Mucosa of descending colon (tissue), 3 donors: Measurements from ENCODE around the gene CCDC81. TPM values are rescaled to one million over a fixed set of nuclear protein-coding genes. Genes with fewer than 3 reads are reported as not detected.
"Not testable (repeated sequence)": the region's sequence is repeated elsewhere in the genome, so short reads cannot be mapped to it uniquely, and the experiment has no call there.

Experiments used
- ATAC-seq: fragments of 200-7000 bp; cut with Tn5 transposase; one replicate; pipeline ENCODE4 v1.9.1; 2020; ENCODE audit warnings: mild to moderate bottlenecking, moderate library complexity
- DNase-seq, 3 donors: peaks; one replicate each; pipeline ENCODE4 v3.0.0-alpha.2; 2020
- H3K36me3 ChIP-seq: fragments of 200-600 bp; one replicate; pipeline ENCODE4 v1.8.0; 2021; ENCODE audit warnings: low read depth, mild to moderate bottlenecking
- H3K4me1 ChIP-seq: fragments of 200-600 bp; one replicate; pipeline ENCODE4 v1.8.0; 2021; ENCODE audit warnings: low read depth, mild to moderate bottlenecking
- H3K4me3 ChIP-seq: fragments of 200-600 bp; one replicate; pipeline ENCODE4 v1.8.0; 2021; ENCODE audit warnings: mild to moderate bottlenecking
- H3K9me3 ChIP-seq: fragments of 200-600 bp; one replicate; pipeline ENCODE4 v1.8.0; 2021; ENCODE audit warnings: mild to moderate bottlenecking
- intact Hi-C, 2 donors: fragments of 100-400 bp; cut with DNase I in 1 of 2; cut with micrococcal nuclease in 1 of 2; formaldehyde crosslinking; loops; one replicate each; pipeline versions ENCODE4 v1.11.0 to v1.11.1; 2022; cut with DNase I, micrococcal nuclease
- total RNA-seq, 3 donors: library from RNA; stranded (reverse); fragmentation: NEBNext Ultra II Directional in 2 of 3; extraction: Animal tissue kit (Norgen Biotek cat#: 25700) in 2 of 3; gene quantifications; one replicate each; pipeline versions ENCODE4 v1.2.1 to v1.2.4, GENCODE V29; 2021 to 2023
- TF ChIP-seq, protein P1 (sequence below): fragments of 200-600 bp; IDR thresholded peaks from one replicate; pipeline ENCODE4 v1.8.0; 2022; ENCODE audit warnings: antibody characterized with exemption, mild to moderate bottlenecking
- donor health status: DM: no; HTN: no; CAD: no; lungs with moderate emphysema.
- donor health status: DM: no; HTN: no; CAD: no.
- donor health status: DM: no; HTN: yes; CAD: no.

The CCDC81 gene
- total RNA-seq, 3 donors from 2014 or later = 0.60 to 0.73 (median 0.61) TPM

DNA sequence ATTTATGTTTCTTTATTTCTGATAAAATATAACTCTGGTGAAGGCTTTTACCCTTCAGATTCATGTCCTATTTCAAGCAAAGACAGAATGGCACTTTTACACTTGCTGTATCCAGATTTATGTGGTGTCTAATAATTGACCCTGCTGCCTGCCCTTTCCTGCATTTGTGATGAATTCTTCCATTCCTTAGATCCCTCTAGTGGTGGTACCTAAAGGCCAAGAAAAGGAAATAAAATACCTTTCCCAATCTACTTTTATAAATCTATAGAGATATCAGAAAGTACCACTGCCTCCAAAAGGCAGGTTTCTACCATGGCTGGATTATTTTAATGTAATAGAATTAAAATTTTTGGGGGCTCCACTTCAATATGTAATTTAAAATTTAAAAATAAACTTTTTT is 34.2 kb downstream of the CCDC81 start:
- ATAC-seq = no peak
- no peaks in the 10 kb centered on the region for H3K4me1 ChIP-seq
- H3K36me3 ChIP-seq = no peaks in the 10 kb centered on the region
- TF ChIP-seq, protein P1, sequence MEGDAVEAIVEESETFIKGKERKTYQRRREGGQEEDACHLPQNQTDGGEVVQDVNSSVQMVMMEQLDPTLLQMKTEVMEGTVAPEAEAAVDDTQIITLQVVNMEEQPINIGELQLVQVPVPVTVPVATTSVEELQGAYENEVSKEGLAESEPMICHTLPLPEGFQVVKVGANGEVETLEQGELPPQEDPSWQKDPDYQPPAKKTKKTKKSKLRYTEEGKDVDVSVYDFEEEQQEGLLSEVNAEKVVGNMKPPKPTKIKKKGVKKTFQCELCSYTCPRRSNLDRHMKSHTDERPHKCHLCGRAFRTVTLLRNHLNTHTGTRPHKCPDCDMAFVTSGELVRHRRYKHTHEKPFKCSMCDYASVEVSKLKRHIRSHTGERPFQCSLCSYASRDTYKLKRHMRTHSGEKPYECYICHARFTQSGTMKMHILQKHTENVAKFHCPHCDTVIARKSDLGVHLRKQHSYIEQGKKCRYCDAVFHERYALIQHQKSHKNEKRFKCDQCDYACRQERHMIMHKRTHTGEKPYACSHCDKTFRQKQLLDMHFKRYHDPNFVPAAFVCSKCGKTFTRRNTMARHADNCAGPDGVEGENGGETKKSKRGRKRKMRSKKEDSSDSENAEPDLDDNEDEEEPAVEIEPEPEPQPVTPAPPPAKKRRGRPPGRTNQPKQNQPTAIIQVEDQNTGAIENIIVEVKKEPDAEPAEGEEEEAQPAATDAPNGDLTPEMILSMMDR = no peak
- intact Hi-C loops = no loop called here
- DNase-seq = no peak
- H3K4me3 ChIP-seq = no peak overlapping the region
- H3K9me3 ChIP-seq = no peaks in the 10 kb centered on the region

DNA sequence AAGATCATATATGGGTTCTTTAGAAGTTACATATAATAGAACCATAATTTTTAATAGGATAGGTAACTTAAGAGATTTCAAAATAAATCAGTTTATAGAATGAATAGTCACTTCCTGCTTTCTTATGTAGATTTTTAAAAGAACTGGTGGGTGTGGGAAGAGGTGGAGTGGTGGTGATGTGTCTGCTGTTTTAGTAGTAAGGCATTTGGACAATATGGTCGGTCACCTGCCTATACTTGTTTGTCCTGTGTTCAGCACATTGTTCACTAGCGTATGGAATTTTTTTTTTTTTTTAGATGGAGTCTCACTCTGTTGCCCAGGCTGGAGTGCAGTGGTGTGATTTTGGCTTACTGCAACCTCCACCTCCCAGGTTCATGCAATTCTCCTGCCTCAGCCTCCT is 39.3 kb downstream of the CCDC81 start:
- intact Hi-C loops = no loop called here
- Histone ChIP-seq H3K4me3 (no peak overlapping the region), H3K4me1 (no peaks in the 10 kb centered on the region), H3K9me3 (no peaks in the 10 kb centered on the region), H3K36me3 (no peaks in the 10 kb centered on the region)
- ATAC-seq = no peak
- TF ChIP-seq, protein P1 = no peak
- DNase-seq = no peak

DNA sequence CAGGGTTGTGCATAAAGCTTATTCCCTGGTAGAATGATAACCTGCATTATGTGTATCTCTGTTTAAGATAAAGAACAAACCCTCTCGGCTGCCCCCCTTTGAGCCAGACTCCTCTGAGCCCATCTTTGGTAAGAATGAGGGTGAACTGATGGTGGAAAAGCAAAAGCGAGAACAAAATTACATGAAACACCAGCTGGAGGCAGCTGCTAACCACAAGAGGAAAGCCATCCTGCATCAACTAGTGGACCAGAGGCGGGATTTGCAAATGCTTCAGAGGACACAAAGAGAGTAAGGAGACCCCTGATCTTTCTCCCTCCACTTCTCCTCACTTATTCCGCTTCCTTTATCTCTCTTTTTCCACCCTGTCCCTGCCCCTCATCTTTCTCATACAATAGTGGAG is 40.3 kb downstream of the CCDC81 start:
- TF ChIP-seq, protein P1 = no peak

DNA sequence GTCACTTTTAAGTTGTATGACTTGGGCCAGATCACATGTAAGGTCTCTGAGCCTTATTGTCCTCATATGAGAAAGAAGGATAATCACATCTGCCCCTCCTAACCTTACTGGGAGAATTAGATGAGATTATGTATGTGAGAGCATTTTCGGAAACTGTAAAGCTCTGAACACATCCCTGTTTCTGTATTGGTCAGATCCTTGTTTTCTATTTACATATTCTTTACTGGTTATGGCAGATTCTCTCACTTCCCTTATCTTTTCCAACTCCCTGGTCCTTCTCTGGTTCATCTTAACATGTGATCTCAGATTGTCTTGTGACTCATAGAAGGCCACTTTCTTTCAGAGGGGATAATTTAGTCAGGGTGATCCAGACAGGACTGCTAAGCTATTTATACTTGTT is 41.8 kb downstream of the CCDC81 start:
- DNase-seq = no peak
- TF ChIP-seq, protein P1 = no peak
- no peak for ATAC-seq
- H3K4me3 ChIP-seq = no peak overlapping the region
- H3K36me3 ChIP-seq = no peaks in the 10 kb centered on the region
- no peaks in the 10 kb centered on the region for H3K4me1 ChIP-seq
- intact Hi-C loops = no loop called here
- H3K9me3 ChIP-seq = no peaks in the 10 kb centered on the region

More for the DNA sequence above, 40.3 kb downstream of the CCDC81 start:
- H3K36me3 ChIP-seq = no peaks in the 10 kb centered on the region
- no peak for ATAC-seq
- H3K4me1 ChIP-seq = no peaks in the 10 kb centered on the region
- H3K9me3 ChIP-seq = no peaks in the 10 kb centered on the region
- H3K4me3 ChIP-seq = no peak overlapping the region
- intact Hi-C loops = no loop called here
- DNase-seq = no peak

DNA sequence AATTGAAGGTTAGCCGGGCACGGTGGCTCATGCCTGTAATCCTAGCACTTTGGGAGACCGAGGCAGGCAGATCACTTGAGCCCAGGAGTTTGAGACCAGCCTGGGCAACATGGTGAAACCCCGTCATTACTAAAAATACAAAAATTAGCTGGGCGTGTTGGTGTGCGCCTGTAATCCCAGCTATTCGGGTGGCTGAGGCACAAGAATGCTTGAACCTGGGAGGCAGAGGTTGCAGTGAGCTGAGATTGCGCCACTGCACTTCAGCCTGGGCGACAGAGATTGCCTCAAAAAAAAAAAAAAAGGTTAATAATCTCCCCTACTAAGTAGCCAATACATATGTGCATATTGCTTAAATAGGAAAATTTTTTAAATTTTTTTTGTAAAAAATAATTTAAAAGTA is 42.3 kb downstream of the CCDC81 start:
- intact Hi-C loops, ATAC-seq: not testable (repeated sequence)

DNA sequence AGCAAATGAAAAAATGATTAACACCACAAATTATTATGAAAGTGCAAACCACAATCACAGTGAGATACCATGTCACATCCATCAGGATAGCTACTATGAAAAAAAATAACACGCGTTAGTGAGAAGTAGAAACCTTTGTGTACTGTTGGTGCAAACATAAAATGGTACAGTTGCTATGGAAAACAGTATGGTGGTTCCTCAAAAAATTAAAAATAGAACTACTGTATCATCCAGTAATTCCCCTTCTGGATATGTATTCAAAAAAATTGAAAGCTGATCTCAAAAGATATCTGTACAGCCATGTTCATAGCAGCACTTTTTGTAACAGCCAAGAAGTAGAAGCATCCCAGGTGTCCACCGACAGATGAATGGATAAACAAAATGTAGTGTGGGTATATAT is 43.4 kb downstream of the CCDC81 start:
- intact Hi-C loops = no loop called here
- Histone ChIP-seq H3K4me1 (no peaks in the 10 kb centered on the region), H3K9me3 (no peaks in the 10 kb centered on the region), H3K36me3 (no peaks in the 10 kb centered on the region), H3K4me3 (no peak overlapping the region)
- no peak for DNase-seq
- TF ChIP-seq, protein P1 = no peak
- ATAC-seq = no peak

More for the DNA sequence above, 42.3 kb downstream of the CCDC81 start:
- H3K9me3 ChIP-seq, H3K4me1 ChIP-seq, H3K36me3 ChIP-seq, DNase-seq, H3K4me3 ChIP-seq: not testable (repeated sequence)
